NOMO-1 (cell line): Measurements from ENCODE around the gene TMC6.
"Not testable (repeated sequence)": the region's sequence is repeated elsewhere in the genome, so short reads cannot be mapped to it uniquely, and the experiment has no call there.

Source experiments
- DNase-seq, 2 experiments: peaks; one replicate each; lab custom pipeline; 2025; ENCODE audit not compliant: unreplicated experiment in 2 of 2; lab: John Stamatoyannopoulos, UW

TMC6 gene

DNA sequence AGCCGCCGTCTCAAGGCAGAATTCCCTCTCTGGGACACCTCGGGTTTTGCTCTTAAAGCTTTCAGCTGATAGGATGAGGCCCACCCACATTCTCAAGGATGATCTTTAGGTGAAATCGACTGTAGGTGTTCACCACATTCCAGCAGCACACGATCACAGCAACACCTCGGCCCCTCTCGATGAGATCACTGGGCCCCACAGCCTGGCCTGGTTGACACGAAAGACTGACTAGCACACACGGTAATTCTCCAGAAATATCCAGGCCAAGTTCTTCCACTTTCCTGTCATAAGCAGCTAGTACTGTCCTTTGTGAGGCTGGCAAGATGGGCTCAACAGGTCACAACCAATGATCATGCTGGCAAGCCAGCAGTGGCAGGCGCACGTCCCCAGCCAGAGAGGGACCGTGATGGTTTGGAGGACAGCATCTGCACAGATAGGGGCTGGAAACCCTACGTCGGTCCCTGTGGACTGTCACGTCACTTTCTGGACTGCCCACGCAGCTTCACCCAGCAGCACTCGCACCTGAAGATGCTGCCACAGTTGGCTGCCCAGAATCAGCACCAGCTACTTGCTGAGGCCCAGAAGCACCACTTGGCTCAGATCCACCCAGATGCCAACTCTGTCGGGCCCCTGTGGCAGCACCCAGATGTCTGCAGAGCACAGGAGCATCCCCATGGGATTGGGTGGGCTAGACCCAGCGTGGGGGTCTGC, 17.4 kb downstream of the TMC6 start:
- no peak for DNase-seq

DNA sequence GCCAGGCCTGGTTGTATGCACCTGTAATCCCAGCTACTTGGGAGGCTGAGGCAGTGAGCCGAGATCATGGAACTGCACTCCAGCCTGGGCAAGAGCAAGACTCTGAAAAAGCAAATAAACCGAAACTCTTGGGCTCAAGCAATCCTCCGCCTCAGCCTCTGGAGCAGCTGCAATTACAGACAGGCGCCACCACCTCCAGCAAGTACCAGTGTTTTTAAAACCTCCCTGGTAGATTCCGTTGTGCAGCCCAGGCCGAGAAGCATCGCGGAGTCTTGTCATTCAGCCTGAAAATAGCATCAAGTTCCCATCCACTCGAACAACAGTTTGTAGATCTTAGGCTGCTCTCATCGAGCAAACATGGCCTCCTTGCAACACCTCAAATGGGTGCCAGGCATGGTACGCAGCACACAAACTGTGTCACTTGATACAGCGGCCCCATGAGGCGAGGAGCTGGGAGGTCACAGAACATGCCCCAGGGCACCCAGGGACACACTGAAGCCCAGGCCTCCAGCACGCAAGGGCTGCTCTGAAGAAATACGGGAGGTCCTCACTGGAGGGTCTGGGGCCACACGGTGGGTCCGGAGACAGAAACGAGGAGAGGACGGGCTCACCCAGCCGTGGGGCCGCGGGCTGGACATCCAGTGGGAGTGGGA, 18.1 kb downstream of the TMC6 start:
- DNase-seq: no peak

DNA sequence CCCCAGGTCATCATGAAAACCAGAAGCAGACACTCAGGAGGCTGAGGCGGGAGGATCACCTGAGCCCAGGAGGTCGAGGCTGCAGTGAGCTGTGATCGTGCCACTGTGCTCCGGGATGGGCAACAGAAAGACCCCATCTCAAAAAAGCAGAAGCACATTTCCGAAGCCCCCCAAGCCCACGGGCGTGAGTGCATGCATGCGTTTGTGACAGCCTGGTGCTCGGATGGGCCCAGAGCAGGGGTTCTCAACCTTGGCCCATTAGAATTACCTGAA, 19.1 kb downstream of the TMC6 start:
- no peak for DNase-seq

DNA sequence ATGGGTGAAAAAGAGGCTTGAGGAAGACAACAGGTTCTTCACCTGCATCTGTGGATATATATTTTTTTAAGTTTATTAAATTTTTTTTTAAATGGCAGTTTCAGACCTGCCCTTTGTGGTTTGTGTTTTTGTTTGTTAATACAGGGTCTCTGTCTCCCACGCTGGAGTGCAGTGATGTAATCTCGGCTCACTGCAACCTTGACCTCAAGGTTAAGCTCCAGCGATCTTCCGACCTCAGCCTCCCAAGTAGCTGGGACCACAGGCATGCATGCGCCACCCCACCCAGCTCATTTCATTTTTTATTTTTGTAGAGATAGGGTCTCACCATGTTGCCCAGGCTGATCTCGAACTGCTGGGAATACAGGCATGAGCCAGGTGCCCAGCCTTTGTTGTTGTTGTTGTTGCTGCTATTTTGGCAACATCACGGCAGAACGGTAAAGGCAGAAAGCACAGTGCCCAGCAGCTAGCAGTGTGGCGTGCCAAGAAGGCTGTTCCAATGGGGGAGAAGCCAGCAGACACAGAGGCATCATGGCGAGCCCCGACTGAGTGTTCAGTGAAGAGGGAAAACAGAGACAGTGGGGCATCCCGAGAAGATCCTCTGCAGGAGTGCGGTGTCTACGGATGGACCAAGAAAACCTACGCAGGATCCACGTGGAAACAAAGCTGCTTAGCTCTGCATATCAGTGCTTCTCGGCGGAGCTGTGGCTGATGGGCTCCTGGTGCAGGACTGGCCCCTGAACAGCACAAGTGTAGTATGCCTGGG, 19.6 kb downstream of the TMC6 start:
- DNase-seq: no peak

DNA sequence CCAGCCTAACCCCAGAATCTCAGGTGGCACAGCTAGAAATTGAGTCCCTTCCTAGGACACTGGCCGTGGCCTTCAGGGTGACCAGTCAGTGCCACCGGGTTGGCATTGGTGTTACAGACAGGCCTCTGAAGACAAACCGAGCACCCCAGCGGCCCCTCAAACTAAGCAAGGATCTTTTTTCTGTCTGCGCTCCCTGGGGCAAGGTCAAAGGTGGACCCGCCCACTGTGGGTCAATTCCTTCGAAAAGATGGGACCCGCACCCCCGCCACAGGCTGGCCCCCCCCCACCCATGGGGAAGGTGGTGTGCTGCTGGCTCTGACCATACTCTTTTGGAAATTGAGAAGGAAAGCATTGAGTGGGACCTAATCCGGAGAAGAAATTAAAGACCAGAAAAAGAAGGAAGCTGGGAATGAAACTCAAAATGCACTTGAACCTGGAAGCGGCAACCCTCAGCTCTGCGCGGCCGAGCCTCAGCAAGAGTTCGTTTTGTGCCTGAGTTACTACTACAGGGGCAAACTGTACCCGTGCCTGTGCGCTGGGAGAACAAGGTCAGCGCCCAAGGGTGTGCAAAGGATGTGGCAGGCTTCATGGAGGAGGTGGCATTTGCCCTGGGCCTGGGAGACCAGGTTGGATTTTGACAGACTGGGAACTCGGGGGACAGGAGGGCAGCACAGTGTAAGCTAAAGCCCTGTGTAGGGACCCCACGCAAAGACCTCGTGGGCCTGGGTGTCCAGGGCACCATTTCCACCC, 20.4 kb downstream of the TMC6 start:
- DNase-seq: no peak

DNA sequence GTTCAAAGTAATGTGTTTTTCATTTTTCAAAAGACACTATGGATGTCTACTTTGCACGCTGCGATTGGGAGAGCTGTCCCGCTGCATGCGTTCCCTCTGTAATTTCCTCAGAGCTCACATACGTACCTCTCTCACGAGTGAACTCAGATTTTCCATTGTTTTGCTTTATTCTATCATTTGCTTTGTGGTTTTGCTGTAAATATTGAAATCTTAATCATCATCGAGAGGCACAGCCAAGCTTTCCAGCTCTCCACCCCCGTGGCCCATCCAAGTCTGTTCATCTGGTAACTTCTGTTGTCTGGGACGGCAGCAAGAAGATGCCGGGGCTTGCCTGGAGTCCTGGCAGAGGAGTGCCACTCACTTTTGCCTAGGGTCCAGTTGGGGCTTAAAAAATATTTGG, 21.1 kb downstream of the TMC6 start:
- no peak for DNase-seq

DNA sequence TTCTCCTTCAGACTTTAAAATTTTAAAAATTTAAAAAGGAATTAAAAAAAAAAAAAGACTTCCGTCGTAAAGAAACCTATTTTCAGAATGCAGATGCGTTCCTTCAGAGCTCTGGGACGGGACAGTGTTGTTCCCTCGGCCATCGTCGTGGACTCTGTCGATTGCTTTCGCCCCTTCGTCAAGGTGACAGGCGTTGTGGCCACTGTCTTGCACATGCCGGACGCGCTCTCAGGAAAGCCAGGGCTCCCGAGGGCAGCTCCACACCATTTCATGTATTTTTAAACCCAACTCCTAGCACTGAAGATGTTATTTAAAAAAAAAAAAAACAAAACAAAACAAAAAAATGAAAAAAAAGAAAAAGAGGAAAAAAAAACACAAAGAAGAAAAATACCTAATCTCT, 22.3 kb downstream of the TMC6 start:
- no peak for DNase-seq

DNA sequence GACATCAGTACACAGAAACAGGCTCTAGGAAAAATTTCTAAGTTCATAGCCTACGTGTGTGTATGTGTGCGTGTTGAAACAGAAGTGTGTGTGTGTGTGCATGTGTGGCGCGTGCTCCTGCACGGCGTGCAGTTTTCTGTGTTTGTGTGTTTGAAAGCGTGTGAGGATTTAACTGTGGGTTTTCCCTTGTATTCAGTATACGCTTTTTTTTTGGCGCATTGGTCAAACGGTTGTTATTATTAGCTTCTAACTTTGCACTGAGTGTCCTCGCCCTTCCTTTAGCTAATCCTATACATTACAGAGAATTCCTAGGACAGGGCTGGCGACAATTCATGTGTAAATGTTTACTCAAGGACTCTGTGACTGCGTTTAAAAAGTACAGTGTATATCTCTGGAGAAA, 23.0 kb downstream of the TMC6 start:
- no peak for DNase-seq

DNA sequence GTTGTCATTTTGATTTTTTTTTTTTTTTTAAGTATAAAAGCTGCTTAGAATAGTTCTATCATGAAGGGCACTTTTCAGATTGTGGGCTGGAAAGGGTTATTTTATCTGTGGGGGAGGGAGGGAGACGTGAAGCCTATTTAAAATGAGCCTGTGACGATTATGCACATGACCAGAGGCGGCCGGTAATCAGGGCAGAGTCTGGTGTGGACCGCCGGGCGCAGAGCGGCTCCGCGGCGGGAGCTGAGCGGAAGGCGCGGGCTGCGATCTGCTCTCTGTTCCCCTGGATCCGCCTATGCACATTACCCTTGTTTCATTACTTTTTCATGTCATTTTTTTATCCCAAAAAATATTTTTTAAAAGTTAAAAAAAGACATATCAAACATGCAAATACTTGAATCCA, 23.5 kb downstream of the TMC6 start:
- DNase-seq: no peak

DNA sequence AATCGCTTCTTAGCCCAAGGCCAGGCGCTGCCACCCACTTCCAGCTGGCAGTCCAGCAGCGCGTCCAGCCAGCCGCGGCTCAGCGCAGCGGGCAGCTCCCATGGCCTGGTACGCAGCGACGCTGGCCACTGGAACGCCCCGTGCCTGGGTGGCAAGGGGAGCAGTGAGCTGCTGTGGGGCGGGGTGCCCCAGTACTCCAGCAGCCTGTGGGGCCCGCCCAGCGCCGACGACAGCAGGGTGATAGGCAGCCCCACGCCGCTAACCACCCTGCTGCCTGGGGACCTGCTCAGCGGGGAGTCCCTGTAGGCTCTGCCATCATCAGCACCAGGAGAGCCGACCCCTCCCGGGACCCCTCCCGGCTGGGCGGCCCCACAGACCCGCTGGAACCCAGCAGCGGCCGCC, 24.0 kb downstream of the TMC6 start:
- no peak for DNase-seq

DNA sequence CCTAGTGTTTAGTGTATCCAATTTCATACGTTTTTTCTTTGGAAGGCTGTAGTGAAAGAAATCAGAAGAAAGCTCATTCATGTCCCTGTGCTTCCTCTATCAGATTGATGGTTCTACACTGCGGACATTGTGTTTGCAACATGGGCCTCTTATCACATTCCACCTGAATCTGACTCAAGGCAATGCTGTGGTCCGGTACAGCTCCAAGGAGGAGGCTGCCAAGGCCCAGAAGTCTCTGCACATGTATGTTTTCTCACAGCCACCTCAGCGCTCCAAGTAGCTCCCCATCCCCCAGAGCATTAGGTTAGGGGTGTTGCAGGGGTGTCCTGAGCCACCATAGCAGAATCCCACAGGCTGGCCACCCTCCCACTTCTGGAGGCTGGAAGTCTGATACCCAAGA, 25.2 kb downstream of the TMC6 start:
- DNase-seq: no peak

DNA sequence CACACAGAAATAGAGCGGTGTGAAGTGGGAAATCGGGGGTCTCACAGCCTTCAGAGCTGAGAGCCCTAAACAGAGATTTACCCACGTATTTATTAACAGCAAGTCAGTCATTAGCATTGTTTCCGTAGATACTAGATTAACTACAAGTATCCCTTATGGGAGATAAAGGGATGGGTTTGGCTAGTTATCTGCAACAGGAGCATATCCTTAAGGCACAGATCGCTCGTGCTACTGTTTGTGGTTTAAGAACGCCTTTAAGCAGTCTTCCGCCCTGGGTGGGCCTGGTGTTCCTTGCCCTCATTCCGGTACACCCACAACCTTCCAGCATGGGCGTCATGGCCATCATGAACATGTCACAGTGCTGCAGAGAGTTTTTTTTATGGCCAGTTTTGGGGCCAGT, 27.0 kb downstream of the TMC6 start:
- DNase-seq: no peak

DNA sequence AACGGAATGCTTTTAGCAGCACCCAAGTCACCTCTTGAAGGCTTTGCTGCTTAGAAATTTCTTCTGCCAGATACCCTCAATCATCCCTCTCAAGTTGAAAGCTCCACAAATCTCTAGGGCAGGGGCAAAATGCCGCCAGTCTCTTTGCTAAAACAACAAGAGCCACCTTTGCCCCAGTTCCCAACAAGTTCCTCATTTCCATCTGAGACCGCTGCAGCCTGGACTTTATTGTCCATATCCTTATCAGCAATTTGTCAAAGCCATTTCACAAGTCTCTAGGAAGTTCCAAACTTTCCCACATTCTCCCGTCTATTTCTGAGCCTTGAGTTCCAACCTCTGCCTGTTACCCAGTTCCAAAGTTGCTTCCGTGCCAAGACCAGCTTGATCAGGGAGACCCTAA, 27.4 kb downstream of the TMC6 start:
- no peak for DNase-seq

DNA sequence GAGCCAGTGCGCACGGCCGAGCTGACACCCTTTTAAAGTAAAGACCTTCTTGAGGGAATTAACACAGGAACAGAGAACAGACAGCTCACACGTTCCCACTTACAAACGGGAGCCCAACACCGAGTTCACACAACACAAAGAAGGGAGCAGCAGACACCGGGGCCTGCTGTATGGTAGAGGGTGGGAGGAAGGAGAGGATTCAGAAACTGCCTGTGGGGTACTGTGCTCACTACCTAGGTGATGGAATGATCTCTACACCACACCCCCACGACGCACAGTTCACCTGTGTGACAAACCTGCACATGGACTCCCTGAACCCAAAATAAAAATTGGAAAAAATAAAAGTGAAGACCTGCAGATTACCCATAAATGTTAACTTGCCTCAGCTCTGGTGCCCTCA, 32.5 kb downstream of the TMC6 start:
- DNase-seq: no peak

DNA sequence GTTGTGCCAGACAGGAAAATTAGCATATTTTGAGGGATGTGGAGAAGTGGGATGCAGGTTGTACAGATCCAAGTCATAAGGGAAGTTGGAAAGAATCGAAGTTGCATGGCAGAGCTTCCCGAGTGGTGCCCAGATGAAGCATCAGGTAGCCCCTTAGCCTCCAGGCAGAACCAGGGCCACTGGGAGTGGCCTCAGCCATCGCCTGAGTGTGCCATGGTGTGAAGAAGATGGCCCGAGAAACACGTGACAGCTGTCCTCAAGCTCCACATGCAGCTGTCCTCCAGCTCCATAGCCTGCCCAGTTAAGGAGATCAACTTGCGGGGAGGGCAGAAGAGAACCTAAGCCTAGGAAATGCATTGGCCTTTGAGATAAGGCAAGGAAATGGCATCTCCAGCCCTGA, 33.5 kb downstream of the TMC6 start:
- DNase-seq: no peak

DNA sequence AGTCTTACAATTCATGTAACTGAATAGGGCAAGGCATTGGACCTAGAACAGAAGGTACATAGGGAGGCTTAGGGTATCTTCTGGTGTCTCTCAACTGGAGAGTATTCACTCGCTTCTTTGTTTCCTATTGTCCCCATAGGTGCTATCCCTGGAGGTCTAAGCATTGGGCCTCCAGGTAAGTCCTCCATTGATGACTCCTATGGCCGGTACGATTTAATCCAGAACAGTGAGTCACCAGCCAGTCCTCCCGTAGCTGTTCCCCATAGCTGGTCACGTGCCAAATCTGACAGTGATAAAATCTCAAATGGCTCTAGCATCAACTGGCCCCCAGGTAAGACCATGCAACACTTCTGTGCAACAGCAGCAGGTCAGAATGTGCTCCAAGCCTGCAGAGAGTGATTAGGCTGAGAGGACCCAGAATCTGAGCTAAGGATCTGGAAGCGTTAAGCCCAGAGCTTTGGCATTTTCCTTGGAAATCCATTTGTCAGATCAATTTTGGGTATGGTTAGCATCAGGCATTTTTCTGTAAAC, 35.7 kb downstream of the TMC6 start:
- no peak for DNase-seq

DNA sequence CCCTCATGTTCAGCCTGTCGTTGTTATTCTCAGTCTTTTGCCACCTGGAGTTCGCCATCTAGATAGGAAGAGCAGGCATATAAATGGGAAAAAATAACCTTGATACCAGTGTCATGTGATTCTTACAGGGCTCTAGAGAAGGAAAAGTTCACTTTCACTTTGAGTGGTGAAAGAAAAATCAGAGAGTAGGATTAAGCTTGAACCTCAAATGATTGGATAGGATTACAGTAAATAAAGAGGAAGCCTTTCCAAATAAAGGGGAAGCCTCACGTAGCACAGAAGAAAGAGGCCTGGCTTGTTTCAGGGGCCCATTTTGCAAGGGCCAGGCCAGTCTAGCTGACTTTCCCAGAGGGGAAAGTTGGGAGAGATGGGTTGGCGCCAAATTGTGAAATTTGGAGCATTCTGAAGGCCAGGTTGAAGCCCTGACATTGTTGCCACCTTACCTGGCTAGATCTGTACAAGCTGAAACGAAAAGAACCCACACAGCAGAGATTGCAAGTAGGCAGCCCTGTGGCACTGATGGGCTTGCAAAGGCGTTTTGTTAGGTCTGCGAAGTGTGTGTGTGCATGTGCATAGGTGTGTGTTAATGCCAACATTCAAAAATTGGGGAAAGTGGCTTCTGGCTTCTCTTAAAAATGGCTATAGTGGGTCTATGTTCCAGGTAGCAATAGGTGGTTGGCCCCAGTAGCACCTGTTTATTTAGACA, 38.8 kb downstream of the TMC6 start:
- peak; percentile 9 to 29 for DNase-seq

DNA sequence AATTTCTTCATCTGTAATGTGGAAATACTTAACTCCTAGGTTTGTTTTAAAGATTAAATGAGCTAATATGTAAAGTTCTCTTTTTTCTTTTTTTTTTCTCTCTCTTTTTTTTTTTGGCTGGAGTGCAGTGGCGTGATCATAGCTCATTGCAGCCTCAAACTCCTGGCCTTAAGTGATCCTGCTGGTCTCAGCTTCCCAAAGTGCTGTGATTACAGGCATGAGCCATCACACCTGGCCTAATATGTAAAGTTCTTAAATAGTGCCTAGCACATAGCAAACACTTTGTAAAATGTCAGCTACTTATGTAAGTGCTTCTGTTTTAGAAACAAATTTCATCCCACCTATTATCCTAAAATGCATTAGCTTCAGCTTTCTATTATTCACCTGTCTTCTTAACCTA, 40.0 kb downstream of the TMC6 start:
- DNase-seq: no peak

DNA sequence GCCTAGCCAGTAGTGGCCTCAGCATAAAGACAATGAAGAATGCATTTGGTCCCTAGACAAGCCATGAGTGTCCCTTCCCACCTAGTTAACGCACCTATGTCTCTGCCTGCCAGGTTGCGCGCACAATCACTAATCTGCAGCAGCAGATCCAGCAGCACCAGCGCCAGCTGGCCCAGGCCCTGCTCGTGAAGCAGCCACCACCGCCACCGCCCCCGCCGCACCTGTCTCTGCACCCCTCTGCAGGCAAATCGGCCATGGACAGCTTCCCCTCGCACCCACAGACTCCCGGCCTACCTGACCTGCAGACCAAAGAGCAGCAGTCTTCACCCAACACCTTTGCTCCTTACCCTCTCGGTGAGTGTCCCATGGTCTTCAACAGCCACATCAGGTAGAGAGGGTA, 41.8 kb downstream of the TMC6 start:
- no peak for DNase-seq

DNA sequence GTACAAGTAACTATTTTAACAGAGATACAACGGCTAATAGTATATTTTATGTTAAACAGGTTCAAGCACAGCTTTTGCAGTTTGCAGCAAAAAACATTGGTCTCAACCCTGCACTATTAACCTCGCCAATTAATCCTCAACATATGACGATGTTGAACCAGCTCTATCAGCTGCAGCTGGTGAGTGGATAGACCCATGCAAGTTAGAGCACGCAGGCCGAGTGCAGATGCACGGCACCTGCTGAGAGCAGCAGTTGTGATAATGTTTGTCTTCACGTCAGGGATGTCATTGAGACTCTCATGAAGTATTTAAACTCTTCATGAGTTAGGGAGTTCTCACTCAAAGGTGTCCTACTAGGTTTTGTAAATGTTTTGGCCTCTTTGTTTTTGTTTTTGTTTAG, 45.6 kb downstream of the TMC6 start:
- no peak for DNase-seq

DNA sequence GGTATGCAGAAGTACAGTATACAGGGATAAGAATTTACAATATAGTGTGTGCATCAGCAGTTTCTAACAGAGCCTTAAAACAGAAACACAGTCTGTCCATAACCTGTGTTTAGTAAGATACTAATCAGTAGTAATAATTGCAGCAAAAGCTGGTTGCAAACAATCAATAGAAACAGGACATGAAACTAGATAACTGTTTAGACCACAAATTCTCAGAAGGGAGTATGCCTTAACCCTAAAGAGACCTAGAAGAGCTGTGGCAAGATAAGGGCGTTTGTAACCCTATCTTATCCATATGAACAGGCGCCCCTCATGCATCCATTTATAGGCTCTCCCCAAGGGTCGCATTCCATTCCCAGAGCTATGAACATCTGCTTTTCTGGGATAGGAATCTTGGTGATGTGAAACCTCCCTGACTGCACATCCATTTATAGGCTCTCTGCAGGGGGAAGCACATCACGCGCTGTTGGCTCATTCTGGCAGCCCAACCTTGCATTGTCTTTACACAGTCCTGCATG, 46.1 kb downstream of the TMC6 start:
- DNase-seq: not testable (repeated sequence)
